ENCODE measurements around the gene DELE1. TPM values are rescaled to one million over a fixed set of nuclear protein-coding genes. Genes with fewer than 3 reads are reported as not detected.

DELE1 gene
- total and polyA plus RNA-seq, 11 donors, result 56.8 to 174 (median 95.0) TPM

DNA sequence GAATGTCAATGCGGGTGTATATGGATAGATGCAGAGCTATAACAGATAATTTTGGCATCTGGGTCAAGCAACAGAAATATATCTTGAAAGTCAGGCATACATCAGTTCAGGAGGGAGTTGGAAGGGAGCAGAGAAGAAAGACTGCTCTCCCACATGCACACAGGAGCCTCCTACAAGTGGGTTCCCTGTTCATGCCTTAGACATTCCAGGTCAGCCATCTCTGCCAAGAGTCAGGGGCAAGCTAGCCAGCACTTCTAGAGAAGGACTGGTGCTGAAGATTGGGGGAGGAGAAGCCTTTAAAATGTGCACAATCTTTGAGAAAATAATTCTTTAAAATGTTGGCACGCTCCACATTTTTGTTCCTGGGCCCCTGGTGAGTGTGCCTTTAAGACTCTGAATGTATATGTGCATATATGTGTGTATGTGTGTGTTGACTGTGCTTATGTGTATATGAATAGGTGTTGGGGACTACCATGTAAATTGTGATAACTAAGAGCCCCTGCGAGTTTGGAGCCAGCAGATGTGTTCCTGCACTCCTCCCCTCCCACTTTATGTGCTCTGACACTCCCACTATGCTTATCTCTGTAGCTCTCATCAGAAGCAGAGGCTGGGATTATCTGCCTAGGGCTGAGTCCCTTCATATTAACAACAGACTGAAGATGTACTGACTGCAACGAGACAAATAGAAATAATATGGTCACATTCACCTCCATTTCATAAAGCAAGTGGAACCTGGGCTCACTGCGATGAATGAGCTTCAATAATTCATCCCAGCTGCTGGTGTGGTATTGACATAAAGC, 21.5 kb upstream of the DELE1 start:
- Histone ChIP-seq H3K4me3 (no peak overlapping the region), H3K27ac (no peak overlapping the region), H3K27me3 (no peaks in the 10 kb centered on the region), H3K36me3 (no peaks in the 10 kb centered on the region), H3K9me3 (no peaks in the 10 kb centered on the region), H3K4me1 (peaks cover 0 to 19% (median 0%) of the 10 kb centered on the region in 12 donors)
- DNase-seq (no peak), ATAC-seq (no peak)
- no peak for TF ChIP-seq POLR2A (IDR thresholded peaks at IDR 0.05)
- TF ChIP-seq, protein P1, sequence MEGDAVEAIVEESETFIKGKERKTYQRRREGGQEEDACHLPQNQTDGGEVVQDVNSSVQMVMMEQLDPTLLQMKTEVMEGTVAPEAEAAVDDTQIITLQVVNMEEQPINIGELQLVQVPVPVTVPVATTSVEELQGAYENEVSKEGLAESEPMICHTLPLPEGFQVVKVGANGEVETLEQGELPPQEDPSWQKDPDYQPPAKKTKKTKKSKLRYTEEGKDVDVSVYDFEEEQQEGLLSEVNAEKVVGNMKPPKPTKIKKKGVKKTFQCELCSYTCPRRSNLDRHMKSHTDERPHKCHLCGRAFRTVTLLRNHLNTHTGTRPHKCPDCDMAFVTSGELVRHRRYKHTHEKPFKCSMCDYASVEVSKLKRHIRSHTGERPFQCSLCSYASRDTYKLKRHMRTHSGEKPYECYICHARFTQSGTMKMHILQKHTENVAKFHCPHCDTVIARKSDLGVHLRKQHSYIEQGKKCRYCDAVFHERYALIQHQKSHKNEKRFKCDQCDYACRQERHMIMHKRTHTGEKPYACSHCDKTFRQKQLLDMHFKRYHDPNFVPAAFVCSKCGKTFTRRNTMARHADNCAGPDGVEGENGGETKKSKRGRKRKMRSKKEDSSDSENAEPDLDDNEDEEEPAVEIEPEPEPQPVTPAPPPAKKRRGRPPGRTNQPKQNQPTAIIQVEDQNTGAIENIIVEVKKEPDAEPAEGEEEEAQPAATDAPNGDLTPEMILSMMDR (IDR thresholded peaks at IDR 0.05), result no peak
- 57 to 71% (median 60%) methylated on average over 5 of the region's 5 CpGs for WGBS, 4 donors
- intact Hi-C loops (cut with DNase I), result no loop called here

DNA sequence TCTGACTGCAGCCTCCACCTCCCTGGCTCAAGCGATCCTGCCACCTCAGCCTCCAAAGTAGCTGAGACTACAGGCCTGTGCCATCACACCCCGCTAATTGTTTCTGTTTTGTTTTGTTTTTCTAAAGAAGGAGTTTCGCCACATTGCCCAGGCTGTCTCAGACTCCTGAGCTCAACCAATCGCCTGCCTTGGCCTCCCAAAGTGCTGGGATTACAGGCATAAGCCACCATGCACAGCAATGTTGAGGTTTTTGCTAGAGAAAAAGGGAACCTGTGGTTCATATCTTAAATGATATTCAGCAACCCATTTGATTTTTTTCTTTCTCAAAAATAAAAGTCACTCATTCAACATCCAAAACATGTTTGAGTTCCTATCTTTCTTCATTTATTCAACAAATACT, 20.4 kb upstream of the DELE1 start:
- H3K27ac ChIP-seq, result peak overlapping the region in 1 of 12 donors; percentile 9
- H3K36me3 ChIP-seq, result no peaks in the 10 kb centered on the region
- no peaks in the 10 kb centered on the region for H3K9me3 ChIP-seq
- intact Hi-C loops (cut with DNase I), result no loop called here
- H3K4me1 ChIP-seq, result peaks cover 0 to 19% (median 0%) of the 10 kb centered on the region in 12 donors
- no peak overlapping the region for H3K4me3 ChIP-seq
- TF ChIP-seq, protein P1 (IDR thresholded peaks at IDR 0.05), result no peak
- TF ChIP-seq POLR2A (IDR thresholded peaks at IDR 0.05), result no peak
- H3K27me3 ChIP-seq, result no peaks in the 10 kb centered on the region
- ATAC-seq, result no peak
- no peak for DNase-seq
- 81 to 91% (median 88%) methylated on average over 4 of the region's 4 CpGs for WGBS, 4 donors

DNA sequence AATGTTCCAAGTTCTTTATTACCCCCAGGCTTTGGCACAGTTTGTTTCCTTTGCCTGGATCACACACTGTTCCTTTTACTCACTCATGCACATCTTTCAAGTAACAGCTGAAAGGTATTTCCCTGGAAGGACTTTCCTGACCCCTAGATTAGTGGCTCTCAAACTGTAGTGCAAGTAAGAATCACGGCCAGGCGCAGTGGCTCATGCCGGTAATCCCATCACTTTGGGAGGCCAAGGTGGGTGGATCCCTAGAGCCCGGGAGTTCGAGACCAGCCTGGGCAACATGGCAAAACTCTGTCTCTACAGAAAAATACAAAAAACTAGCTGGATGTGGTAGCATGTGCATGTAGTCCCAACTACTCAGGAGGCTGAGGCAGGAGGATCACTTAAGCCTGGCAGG, 19.1 kb upstream of the DELE1 start:
- H3K27ac ChIP-seq, result no peak overlapping the region
- H3K4me1 ChIP-seq, result peaks cover 0 to 10% (median 0%) of the 10 kb centered on the region in 12 donors
- DNase-seq, result no peak
- no peak overlapping the region for H3K4me3 ChIP-seq
- no peaks in the 10 kb centered on the region for H3K36me3 ChIP-seq
- no peaks in the 10 kb centered on the region for H3K9me3 ChIP-seq
- TF ChIP-seq, protein P1 (IDR thresholded peaks at IDR 0.05), result no peak
- TF ChIP-seq POLR2A (IDR thresholded peaks at IDR 0.05), result no peak
- ATAC-seq, result no peak
- WGBS, 4 donors, result 75 to 87% (median 77%) methylated on average over 5 of the region's 5 CpGs
- no peaks in the 10 kb centered on the region for H3K27me3 ChIP-seq
- intact Hi-C loops (cut with DNase I), result no loop called here

DNA sequence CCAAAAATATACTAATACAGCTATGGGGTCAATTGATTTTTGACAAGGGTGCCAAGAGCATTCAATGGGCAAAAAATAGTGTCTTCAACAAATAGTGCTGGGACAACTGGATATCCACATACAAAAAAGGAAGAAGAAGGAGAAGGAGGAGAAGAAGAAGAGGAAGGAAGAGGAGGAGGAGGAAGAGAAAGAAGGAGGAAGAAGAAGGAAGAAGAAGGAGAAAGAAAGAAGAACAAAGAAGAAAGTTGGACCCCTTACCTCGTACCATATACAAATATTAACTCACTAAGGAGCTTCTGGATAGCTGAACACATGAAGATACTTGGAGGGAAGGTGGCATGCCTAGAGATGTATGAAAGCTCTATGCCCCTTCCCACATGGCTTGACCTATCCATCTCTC, 17.2 kb upstream of the DELE1 start:
- no peak for DNase-seq
- intact Hi-C loops (cut with DNase I), result no loop called here
- Histone ChIP-seq H3K27ac (no peak overlapping the region), H3K27me3 (no peaks in the 10 kb centered on the region), H3K4me3 (no peak overlapping the region), H3K36me3 (no peaks in the 10 kb centered on the region), H3K9me3 (no peaks in the 10 kb centered on the region), H3K4me1 (peaks cover 0 to 9% (median 0%) of the 10 kb centered on the region in 12 donors)
- TF ChIP-seq, protein P1 (IDR thresholded peaks at IDR 0.05), result no peak
- no peak for TF ChIP-seq POLR2A (IDR thresholded peaks at IDR 0.05)
- 3 to 41% (median 37%) methylated on average over 1 of the region's 1 CpG for WGBS, 4 donors
- no peak for ATAC-seq

Data from heart left ventricle (tissue), 16 donors.